Ishikawa (cell line): ENCODE data around the gene BICRA.

Experiments used
- CEBPB ChIP-seq: IDR thresholded peaks from 2 replicates; pipeline ENCODE4 v1.6.1; 2012
- CREB1 ChIP-seq: IDR thresholded peaks from 2 replicates; pipeline ENCODE4 v1.6.1; 2012; ENCODE audit warnings: low read depth
- EGR1 ChIP-seq: IDR thresholded peaks from 2 replicates; pipeline ENCODE4 v1.6.1; 2012
- EP300 ChIP-seq: IDR thresholded peaks from 2 replicates; pipeline ENCODE4 v1.6.1; 2012; ENCODE audit warnings: borderline replicate concordance
- FOXM1 ChIP-seq: IDR thresholded peaks from 2 replicates; pipeline ENCODE4 v1.6.1; 2012; ENCODE audit warnings: low read depth, borderline replicate concordance
- MAX ChIP-seq: IDR thresholded peaks from 2 replicates; pipeline ENCODE4 v1.6.1; 2012
- NFIC ChIP-seq: IDR thresholded peaks from 2 replicates; pipeline ENCODE4 v1.6.1; 2012
- RAD21 ChIP-seq: IDR thresholded peaks from 2 replicates; pipeline ENCODE4 v1.6.1; 2012; ENCODE audit warnings: low read depth
- REST ChIP-seq: IDR thresholded peaks from 2 replicates; pipeline ENCODE4 v1.6.1; 2012; ENCODE audit warnings: low read depth, mild to moderate bottlenecking
- TAF1 ChIP-seq: IDR thresholded peaks from 2 replicates; pipeline ENCODE4 v1.6.1; 2012; ENCODE audit warnings: low read depth, mild to moderate bottlenecking
- TCF12 ChIP-seq: IDR thresholded peaks from 2 replicates; pipeline ENCODE4 v1.6.1; 2012; ENCODE audit warnings: low read depth
- TEAD4 ChIP-seq: IDR thresholded peaks from 2 replicates; pipeline ENCODE4 v1.6.1; 2012
- USF1 ChIP-seq: IDR thresholded peaks from 2 replicates; pipeline ENCODE4 v1.6.1; 2012
- YY1 ChIP-seq: IDR thresholded peaks from 2 replicates; pipeline ENCODE4 v1.6.1; 2012; ENCODE audit warnings: low read depth
- ZBTB7A ChIP-seq: IDR thresholded peaks from 2 replicates; pipeline ENCODE4 v1.6.1; 2012; ENCODE audit warnings: low read depth

Gene BICRA

GRCh38 chr19:47679251-47679900 lies 70.4 kb downstream of the BICRA start:
- no peak for TF ChIP-seq EP300
- no peak for TF ChIP-seq TEAD4
- no peak for TF ChIP-seq TCF12
- TF ChIP-seq USF1: no peak
- no peak for TF ChIP-seq YY1
- no peak for TF ChIP-seq ZBTB7A
- TF ChIP-seq TAF1: no peak
- no peak for TF ChIP-seq CEBPB
- no peak for TF ChIP-seq EGR1
- no peak for TF ChIP-seq CREB1
- no peak for TF ChIP-seq NFIC
- TF ChIP-seq MAX: no peak
- TF ChIP-seq RAD21: no peak
- no peak for TF ChIP-seq FOXM1

- TF ChIP-seq TEAD4 (no peak), USF1 (no peak), CEBPB (no peak), EGR1 (no peak)
These were observed 71.3 kb downstream of the BICRA start for GRCh38 chr19:47679922-47680857.

DNA sequence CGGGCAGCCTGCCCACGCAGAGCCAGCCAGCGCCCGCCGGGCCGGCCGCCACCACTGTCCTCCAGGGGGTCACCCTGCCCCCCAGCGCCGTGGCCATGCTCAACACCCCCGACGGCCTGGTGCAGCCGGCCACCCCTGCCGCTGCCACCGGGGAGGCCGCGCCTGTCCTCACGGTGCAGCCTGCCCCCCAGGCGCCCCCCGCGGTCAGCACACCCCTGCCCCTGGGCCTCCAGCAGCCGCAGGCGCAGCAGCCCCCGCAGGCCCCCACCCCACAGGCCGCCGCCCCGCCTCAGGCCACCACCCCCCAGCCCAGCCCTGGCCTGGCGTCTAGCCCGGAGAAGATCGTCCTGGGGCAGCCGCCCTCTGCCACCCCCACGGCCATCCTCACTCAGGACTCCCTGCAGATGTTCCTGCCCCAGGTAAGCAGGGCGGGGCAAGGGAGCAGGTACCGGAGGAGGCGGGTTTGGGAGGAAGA lies 72.0 kb downstream of the BICRA start:
- TF ChIP-seq TEAD4: no peak
- TF ChIP-seq EP300: no peak

DNA sequence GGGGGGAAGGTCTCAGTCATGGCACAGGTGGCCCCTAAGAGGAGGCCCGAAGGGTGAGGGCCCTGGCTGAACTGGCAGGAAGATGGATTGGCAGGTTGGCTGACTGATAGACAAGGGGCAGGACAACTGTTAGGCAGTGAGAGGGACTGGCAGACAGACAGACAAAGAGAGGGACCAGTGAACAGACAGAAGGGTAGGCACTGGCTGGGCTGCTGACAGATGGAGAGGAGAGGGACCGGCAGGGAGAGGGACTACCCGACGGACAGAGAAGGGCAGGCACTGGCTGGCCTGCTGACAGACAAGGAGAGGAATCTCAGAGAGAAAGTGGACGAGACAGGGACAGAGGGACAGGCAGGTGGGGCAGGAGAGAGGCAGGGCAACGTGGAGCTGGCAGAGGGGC lies 72.5 kb downstream of the BICRA start:
- no peak for TF ChIP-seq RAD21
- TF ChIP-seq MAX: no peak
- no peak for TF ChIP-seq TEAD4
- TF ChIP-seq USF1: no peak
- no peak for TF ChIP-seq FOXM1
- no peak for TF ChIP-seq CREB1
- TF ChIP-seq ZBTB7A: no peak
- TF ChIP-seq TAF1: no peak
- no peak for TF ChIP-seq EP300
- no peak for TF ChIP-seq NFIC
- TF ChIP-seq YY1: no peak
- TF ChIP-seq CEBPB: no peak

GRCh38 chr19:47681936-47682335 lies 73.0 kb downstream of the BICRA start:
- TF ChIP-seq REST: no peak
- no peak for TF ChIP-seq USF1
- no peak for TF ChIP-seq TAF1
- TF ChIP-seq EP300: no peak
- TF ChIP-seq TCF12: no peak
- no peak for TF ChIP-seq CEBPB
- no peak for TF ChIP-seq MAX
- no peak for TF ChIP-seq YY1
- TF ChIP-seq FOXM1: no peak

DNA sequence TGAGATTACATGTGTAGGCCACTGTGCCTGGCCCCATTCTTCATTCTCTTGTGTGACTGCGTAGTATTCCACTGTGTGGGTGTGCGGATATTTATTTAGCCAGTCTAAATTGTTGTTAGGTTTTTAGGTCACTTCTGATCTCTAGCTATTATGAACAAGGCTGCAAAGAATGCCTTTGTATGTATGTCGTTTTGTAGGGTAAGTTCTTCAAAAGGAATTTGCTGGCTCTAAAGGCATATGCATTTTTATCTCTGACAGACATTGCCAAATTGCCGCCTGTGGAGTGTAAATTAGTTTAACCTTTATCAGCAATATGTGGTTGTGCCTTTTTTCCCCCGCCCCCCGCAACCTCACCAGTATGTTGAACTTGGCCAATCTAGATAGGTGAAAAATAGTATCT lies 74.0 kb downstream of the BICRA start:
- TF ChIP-seq EP300 (no peak), TEAD4 (no peak), ZBTB7A (no peak), MAX (no peak), FOXM1 (no peak), REST (no peak), NFIC (no peak), RAD21 (no peak), TCF12 (no peak), USF1 (no peak), CEBPB (no peak), EGR1 (no peak), CREB1 (no peak)
